PC-3 (cell line): Measurements from ENCODE around the gene KCNQ1OT1.

Experiments
- CTCF ChIP-seq: fragments of 300-600 bp; sonication (generic); conservative IDR thresholded peaks from 2 replicates; pipeline ENCODE4 v1.5.1; 2017; ENCODE audit warnings: antibody characterized with exemption, low read depth, mild to moderate bottlenecking, low read length
- EZH2 ChIP-seq: fragments of 300-600 bp; sonication (generic); IDR thresholded peaks from one replicate; pipeline ENCODE4 v1.6.1; 2017; ENCODE audit warnings: antibody characterized with exemption, mild to moderate bottlenecking, low read length; ENCODE audit not compliant: unreplicated experiment
- EZH2phosphoT487 ChIP-seq: fragments of 300-600 bp; sonication (generic); IDR thresholded peaks from 2 replicates; pipeline ENCODE4 v1.6.1; 2018; ENCODE audit warnings: mild to moderate bottlenecking, antibody characterized with exemption, low read length, borderline replicate concordance

GRCh38 chr11:2709429-2709828 lies 9.6 kb upstream of the KCNQ1OT1 start:
- no peak for TF ChIP-seq CTCF
- no peak for TF ChIP-seq EZH2
- no peak for TF ChIP-seq EZH2phosphoT487
